SK-N-SH (cell line): Measurements from ENCODE around the gene EYA2. TPM values are rescaled to one million over a fixed set of nuclear protein-coding genes. Genes with fewer than 3 reads are reported as not detected.

ENCODE experiments used
- CTCF ChIA-PET: fragments of 300-600, 350-600 bp; formaldehyde crosslinking; extraction: SDS; loops from one replicate; lab custom pipeline; 2021; lab: Yijun Ruan, JAX
- POLR2A ChIA-PET: fragments of 350-600 bp; sonication (Branson Sonifier 250); formaldehyde crosslinking; extraction: SDS; loops from one replicate; lab custom pipeline; 2020; ENCODE audit warnings: antibody characterized with exemption, inconsistent platforms; lab: Yijun Ruan, JAX
- DNase-seq: peaks from one replicate; pipeline ENCODE4 v3.0.0; 2012
- H2AFZ ChIP-seq: fragments of 200-600 bp; sonication (generic); 2 replicates; pipeline ENCODE4 v1.8.1; 2016; ENCODE audit warnings: antibody characterized with exemption, mild to moderate bottlenecking, low read depth
- H3F3A ChIP-seq: fragments of 200-600 bp; sonication (generic); replicated peaks from 2 replicates; pipeline ENCODE3; 2016; ENCODE audit warnings: antibody characterized with exemption, mild to moderate bottlenecking; ENCODE audit not compliant: insufficient read depth
- H3K27ac ChIP-seq, 2 experiments: fragments of 200-500 bp in 1 of 2; fragments of 200-600 bp in 1 of 2; sonication (Bioruptor generic) in 1 of 2; sonication (generic), shearing (Covaris generic) in 1 of 2; 2 replicates each; pipeline versions ENCODE4 v1.5.1 to v1.6.1; 2014 to 2016; ENCODE audit warnings: low read depth in 2 of 2, inconsistent platforms in 1 of 2, low read length in 1 of 2, mild to moderate bottlenecking in 1 of 2, mixed read lengths in 1 of 2
- H3K27me3 ChIP-seq: fragments of 200-600 bp; sonication (generic), shearing (Covaris generic); 2 replicates; pipeline ENCODE4 v1.6.1; 2016; ENCODE audit warnings: mixed run types; ENCODE audit not compliant: insufficient read depth
- H3K36me3 ChIP-seq, 2 experiments: fragments of 200-500 bp in 1 of 2; fragments of 200-600 bp in 1 of 2; sonication (Bioruptor generic) in 1 of 2; sonication (generic) in 1 of 2; replicated peaks in 1 of 2; 2 replicates each; pipeline versions ENCODE3 to v1.5.1; 2014 to 2016; ENCODE audit warnings: low read length in 1 of 2, mild to moderate bottlenecking in 1 of 2; ENCODE audit not compliant: insufficient read depth in 2 of 2, control insufficient read depth in 1 of 2
- H3K4me1 ChIP-seq, 2 experiments: fragments of 200-500 bp in 1 of 2; fragments of 200-600 bp in 1 of 2; sonication (Bioruptor generic) in 1 of 2; sonication (generic), shearing (Covaris generic) in 1 of 2; 2 replicates each; pipeline versions ENCODE4 v1.5.1 to v1.6.1; 2014 to 2016; ENCODE audit warnings: low read depth in 1 of 2, low read length in 1 of 2, mixed run types in 1 of 2; ENCODE audit not compliant: insufficient read depth in 2 of 2, control insufficient read depth in 1 of 2
- H3K4me2 ChIP-seq: fragments of 200-600 bp; sonication (generic), shearing (Covaris generic); 2 replicates; pipeline ENCODE4 v1.6.1; 2017; ENCODE audit warnings: mixed run types
- H3K4me3 ChIP-seq, 2 experiments: fragments of 200-500 bp in 1 of 2; fragments of 200-600 bp in 1 of 2; sonication (Bioruptor generic) in 1 of 2; sonication (generic), shearing (Covaris generic) in 1 of 2; 2 replicates each; pipeline versions ENCODE4 v1.5.1 to v1.8.1; 2014 to 2016; ENCODE audit warnings: low read depth in 2 of 2, inconsistent platforms in 1 of 2, low read length in 1 of 2, mild to moderate bottlenecking in 1 of 2, mixed read lengths in 1 of 2, moderate library complexity in 1 of 2
- H3K79me2 ChIP-seq: fragments of 200-600 bp; sonication (generic); 2 replicates; pipeline ENCODE4 v1.8.1; 2017; ENCODE audit warnings: mild to moderate bottlenecking; ENCODE audit not compliant: insufficient read depth
- H3K9ac ChIP-seq: fragments of 200-600 bp; sonication (generic); 2 replicates; pipeline ENCODE4 v1.6.1; 2017; ENCODE audit warnings: mixed run types
- H3K9me2 ChIP-seq: fragments of 200-600 bp; sonication (generic); 2 replicates; pipeline ENCODE4 v1.6.1; 2017; ENCODE audit warnings: mixed run types
- H3K9me3 ChIP-seq: fragments of 200-600 bp; sonication (generic); 2 replicates; pipeline ENCODE4 v1.6.1; 2017; ENCODE audit warnings: mixed run types, mild to moderate bottlenecking, moderate library complexity
- H4K20me1 ChIP-seq: fragments of 200-600 bp; sonication (generic); 2 replicates; pipeline ENCODE4 v1.6.1; 2017; ENCODE audit warnings: mild to moderate bottlenecking, mixed run types; ENCODE audit not compliant: insufficient read depth
- ELF1 ChIP-seq: IDR thresholded peaks from 2 replicates; pipeline ENCODE4 v1.4.0; 2012
- EP300 ChIP-seq, 2 experiments: IDR thresholded peaks; 2 replicates each; pipeline versions ENCODE4 v1.4.0 to v1.6.1; 2012; ENCODE audit warnings: borderline replicate concordance in 1 of 2, low read depth in 1 of 2, low read length in 1 of 2
- FOSL2 ChIP-seq: IDR thresholded peaks from 2 replicates; pipeline ENCODE4 v1.4.0; 2012; ENCODE audit warnings: low read depth, mild to moderate bottlenecking, moderate library complexity, borderline replicate concordance
- FOXJ3 ChIP-seq: sonication (generic); formaldehyde crosslinking; IDR thresholded peaks from 2 replicates; pipeline ENCODE4 v1.5.1; 2020; ENCODE audit warnings: mild to moderate bottlenecking, missing genetic modification reagents
- FOXM1 ChIP-seq: IDR thresholded peaks from 2 replicates; pipeline ENCODE4 v1.4.0; 2012; ENCODE audit warnings: low read depth, mild to moderate bottlenecking
- GATA2 ChIP-seq: sonication (generic); formaldehyde crosslinking; IDR thresholded peaks from 2 replicates; pipeline ENCODE4 v1.5.0; 2020; ENCODE audit warnings: mild to moderate bottlenecking, missing genetic modification reagents
- IRF3 ChIP-seq: fragments of 150-350 bp; IDR thresholded peaks from 2 replicates; pipeline ENCODE4 v1.6.1; 2016; ENCODE audit warnings: mild to moderate bottlenecking, low read depth, low read length
- JUND ChIP-seq: IDR thresholded peaks from 2 replicates; pipeline ENCODE4 v1.4.0; 2012
- MAX ChIP-seq: IDR thresholded peaks from 2 replicates; pipeline ENCODE4 v1.4.0; 2012; ENCODE audit warnings: low read depth
- MXI1 ChIP-seq: IDR thresholded peaks from 2 replicates; pipeline ENCODE4 v1.6.1; 2012; ENCODE audit warnings: mild to moderate bottlenecking, low read depth, low read length, improper control_type of control experiment
- NFIC ChIP-seq: IDR thresholded peaks from 2 replicates; pipeline ENCODE4 v1.4.0; 2012; ENCODE audit warnings: borderline replicate concordance
- NRF1 ChIP-seq: IDR thresholded peaks from 2 replicates; pipeline ENCODE4 v1.6.1; 2012; ENCODE audit warnings: low read depth, mild to moderate bottlenecking, low read length
- PBX3 ChIP-seq: IDR thresholded peaks from 2 replicates; pipeline ENCODE4; 2012
- POLR2AphosphoS5 ChIP-seq: IDR thresholded peaks from 2 replicates; pipeline ENCODE4 v1.6.1; 2012; ENCODE audit warnings: low read depth, low read length
- REST ChIP-seq: IDR thresholded peaks from 2 replicates; pipeline ENCODE4 v1.6.1; 2012; ENCODE audit warnings: mild to moderate bottlenecking, low read depth, low read length, moderate library complexity
- RFX5 ChIP-seq: IDR thresholded peaks from 2 replicates; pipeline ENCODE4 v1.6.1; 2012; ENCODE audit warnings: mild to moderate bottlenecking, improper control_type of control experiment, low read length
- RXRA ChIP-seq: IDR thresholded peaks from 2 replicates; pipeline ENCODE4 v1.4.0; 2012; ENCODE audit warnings: low read depth, mild to moderate bottlenecking, borderline replicate concordance
- SIN3A ChIP-seq: IDR thresholded peaks from 2 replicates; pipeline ENCODE4 v1.6.1; 2012; ENCODE audit warnings: low read depth, mild to moderate bottlenecking, low read length, moderate library complexity, borderline replicate concordance
- SMC3 ChIP-seq: IDR thresholded peaks from 2 replicates; pipeline ENCODE4 v1.6.1; 2012; ENCODE audit warnings: low read depth, low read length, improper control_type of control experiment
- TCF12 ChIP-seq: IDR thresholded peaks from 2 replicates; pipeline ENCODE4 v1.4.0; 2012
- TEAD4 ChIP-seq: IDR thresholded peaks from 2 replicates; pipeline ENCODE4 v1.4.0; 2012; ENCODE audit warnings: mild to moderate bottlenecking, borderline replicate concordance; ENCODE audit not compliant: insufficient read depth
- USF2 ChIP-seq: fragments of 150-350 bp; IDR thresholded peaks from 2 replicates; pipeline ENCODE4 v1.6.1; 2017; ENCODE audit warnings: antibody characterized with exemption, low read length, low read depth, borderline replicate concordance
- WGBS: methylation state at CpG from one replicate; pipeline ENCODE4 v1.1.6; 2017; ENCODE audit warnings: low lambda C conversion rate; 5-methylcytosine and 5-hydroxymethylcytosine counted together
- polyA plus RNA-seq, 3 experiments: library from polyadenylated mRNA; depleted of rRNA; stranded (reverse); fragments of >200 nt; gene quantifications; 2 replicates each; pipeline ENCODE4 v1.2.3, GENCODE V29; 2012

EYA2 gene
- polyA plus RNA-seq, 1 of the 3 experiments (the other 2 are of a cell fraction), result 0.05 TPM

- ChIA-PET POLR2A (no interaction called here), CTCF (no interaction called here)
- no peaks in the 10 kb centered on the region; the same call in 1 of the 2 replicates for H3K9me3 ChIP-seq
- no peak overlapping the region for H3K27ac ChIP-seq
- no peak overlapping the region for H3K4me2 ChIP-seq
- WGBS, result 65% methylated on average over 1 of the region's 1 CpG
- H3K4me3 ChIP-seq, result no peak overlapping the region
- DNase-seq, result no peak
- no peak overlapping the region for H2AFZ ChIP-seq
- no peaks in the 10 kb centered on the region for H3K9me2 ChIP-seq
- H4K20me1 ChIP-seq, result no peaks in the 10 kb centered on the region
- H3K4me1 ChIP-seq, result no peaks in the 10 kb centered on the region
- no peaks in the 10 kb centered on the region for H3F3A ChIP-seq
- no peak overlapping the region for H3K9ac ChIP-seq
- H3K27me3 ChIP-seq, result no peaks in the 10 kb centered on the region
- TF ChIP-seq RXRA (no peak), TCF12 (no peak), FOXJ3 (CRISPR knock-in tag) (no peak), SMC3 (no peak), USF2 (no peak), REST (no peak), GATA2 (no peak), ELF1 (no peak), NFIC (no peak), FOSL2 (no peak)
- H3K79me2 ChIP-seq, result no peaks in the 10 kb centered on the region
- no peaks in the 10 kb centered on the region for H3K36me3 ChIP-seq
Observed at GRCh38 chr20:47080365-47080764, 185.7 kb downstream of the EYA2 start.

GRCh38 chr20:47086316-47086715, 191.7 kb downstream of the EYA2 start:
- Histone ChIP-seq H3K9ac (no peak overlapping the region), H3F3A (no peaks in the 10 kb centered on the region), H3K79me2 (no peaks in the 10 kb centered on the region), H3K4me1 (no peaks in the 10 kb centered on the region), H3K9me3 (no peaks in the 10 kb centered on the region), H4K20me1 (no peaks in the 10 kb centered on the region), H3K4me3 (no peak overlapping the region), H3K4me2 (no peak overlapping the region), H2AFZ (no peak overlapping the region), H3K9me2 (no peaks in the 10 kb centered on the region), H3K27ac (no peak overlapping the region), H3K27me3 (no peaks in the 10 kb centered on the region), H3K36me3 (no peaks in the 10 kb centered on the region)
- DNase-seq, result no peak
- 43% methylated on average over 6 of the region's 6 CpGs for WGBS
- ChIA-PET CTCF (no interaction called here), POLR2A (no interaction called here)
- TF ChIP-seq FOXM1 (no peak), SIN3A (no peak), RFX5 (no peak), PBX3 (no peak), MXI1 (no peak), IRF3 (no peak), NFIC (no peak), TEAD4 (no peak), POLR2AphosphoS5 (no peak), SMC3 (no peak), TCF12 (no peak), FOXJ3 (CRISPR knock-in tag) (no peak), EP300 (IDR thresholded peaks at IDR 0.05; ENCODE audit: borderline replicate concordance in 1 of 2, low read depth in 1 of 2, low read length in 1 of 2) (no peak), JUND (no peak), NRF1 (no peak), MAX (no peak)
